Activated CD4-positive, alpha-beta T cell treated with anti-CD3 and anti-CD28 coated beads, Interleukin-2, amount 50 U/mL, for 24 hours (primary cell): ENCODE results near the gene MBTPS1.
A peak's percentile ranks its signal among the peaks of the same experiment; 100 is the strongest.

Source experiments
- DNase-seq, 2 donors: peaks; one replicate each; pipeline ENCODE4 v3.0.0-alpha.2; 2020; ENCODE audit warnings: low read depth in 1 of 2, low spot score in 1 of 2

MBTPS1 gene

DNA sequence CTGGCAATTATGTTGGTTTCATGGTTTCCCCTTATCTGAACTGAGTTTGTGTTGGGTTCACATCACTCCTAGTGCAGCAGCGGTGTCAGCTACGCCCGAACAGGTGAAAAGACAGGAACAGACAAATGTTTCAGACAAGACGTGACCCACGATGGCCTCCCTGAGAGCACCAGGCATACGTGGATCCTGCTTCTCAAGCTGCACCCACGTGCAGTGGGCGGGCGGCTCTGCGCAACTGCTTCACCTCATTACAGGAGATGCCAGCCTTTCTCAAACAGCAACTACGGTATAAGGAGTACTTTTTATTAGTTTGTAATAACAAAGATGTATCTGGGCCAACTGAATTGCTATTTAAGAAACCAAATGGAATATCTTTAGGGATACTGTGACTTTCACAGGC lies 41.4 kb downstream of the MBTPS1 start:
- no peak for DNase-seq

DNA sequence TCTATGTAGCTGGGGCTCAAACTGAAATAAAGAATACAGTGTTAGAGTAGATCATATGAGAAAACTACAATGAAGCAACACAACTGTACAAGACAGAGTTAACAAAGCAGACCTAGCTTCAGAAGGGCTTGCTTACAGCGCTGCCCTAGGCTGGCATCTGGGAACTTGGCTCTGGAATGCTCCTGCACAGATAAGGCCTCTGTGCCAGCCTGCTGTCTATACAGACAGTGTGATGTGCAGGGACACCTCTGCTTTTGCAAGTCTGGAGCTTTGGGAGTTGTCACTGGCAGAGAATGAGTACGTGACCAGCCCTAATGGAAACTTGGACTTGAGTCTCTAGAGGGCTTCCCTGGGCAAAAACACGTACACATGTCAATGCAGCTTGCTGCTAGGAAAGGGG lies 42.0 kb downstream of the MBTPS1 start:
- DNase-seq: no peak

DNA sequence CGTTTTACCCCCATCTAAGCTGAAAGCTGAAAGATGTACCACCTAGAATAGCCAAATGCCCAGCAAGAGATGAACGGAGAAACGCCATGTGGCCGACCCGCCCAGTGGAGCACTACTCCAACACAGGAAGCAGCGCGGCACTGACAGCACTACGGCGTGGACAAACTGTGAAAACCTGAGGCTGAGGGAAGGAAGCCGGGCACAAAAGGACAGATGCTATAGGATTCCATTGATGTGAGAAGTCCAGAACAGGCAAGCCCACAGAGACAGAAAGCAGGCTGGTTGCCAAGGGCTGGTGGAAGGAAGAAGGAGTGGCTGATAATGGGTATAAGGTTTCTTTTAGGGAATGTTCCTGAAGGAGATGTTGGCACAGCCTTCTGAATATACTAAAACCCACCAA lies 44.7 kb downstream of the MBTPS1 start:
- no peak for DNase-seq

DNA sequence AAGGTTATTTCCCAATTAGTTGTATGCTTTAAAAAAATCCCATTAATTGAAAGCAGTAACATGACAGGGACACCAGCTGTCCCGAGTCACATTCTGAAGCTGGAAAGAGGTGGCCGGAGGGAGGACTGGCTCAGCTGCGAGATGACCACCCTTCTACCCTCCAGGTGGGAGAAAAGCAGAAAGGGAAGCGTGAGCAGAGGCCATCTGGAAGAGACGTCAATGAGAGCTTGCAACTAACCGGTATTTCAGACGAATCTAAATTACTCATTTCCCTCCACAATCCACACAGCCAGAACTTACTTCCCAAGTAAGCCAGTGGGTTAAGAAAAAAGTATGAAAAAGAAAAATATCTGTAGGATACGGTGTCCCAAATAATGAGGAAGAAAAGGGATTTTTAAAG lies 45.6 kb downstream of the MBTPS1 start:
- DNase-seq: no peak

DNA sequence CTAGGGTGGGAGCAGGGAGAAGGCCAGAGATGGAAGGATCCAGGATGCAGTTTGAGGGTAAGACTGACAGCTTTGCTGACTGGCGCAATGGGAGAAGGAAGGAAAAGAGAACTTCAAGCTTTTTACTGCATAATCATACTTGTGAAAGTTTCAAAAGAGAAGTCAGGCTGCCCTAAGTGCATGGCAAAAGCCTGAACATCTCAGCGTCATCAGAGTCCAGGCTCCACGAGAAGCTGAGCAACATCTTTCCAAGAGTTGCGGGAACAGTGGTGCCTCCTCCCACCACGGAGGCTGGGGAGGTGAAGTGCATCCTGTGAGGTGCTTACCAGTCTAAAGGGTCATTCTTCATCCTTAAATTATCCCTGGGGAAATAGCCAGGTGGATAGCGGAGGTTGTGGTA lies 47.2 kb downstream of the MBTPS1 start:
- DNase-seq: no peak

DNA sequence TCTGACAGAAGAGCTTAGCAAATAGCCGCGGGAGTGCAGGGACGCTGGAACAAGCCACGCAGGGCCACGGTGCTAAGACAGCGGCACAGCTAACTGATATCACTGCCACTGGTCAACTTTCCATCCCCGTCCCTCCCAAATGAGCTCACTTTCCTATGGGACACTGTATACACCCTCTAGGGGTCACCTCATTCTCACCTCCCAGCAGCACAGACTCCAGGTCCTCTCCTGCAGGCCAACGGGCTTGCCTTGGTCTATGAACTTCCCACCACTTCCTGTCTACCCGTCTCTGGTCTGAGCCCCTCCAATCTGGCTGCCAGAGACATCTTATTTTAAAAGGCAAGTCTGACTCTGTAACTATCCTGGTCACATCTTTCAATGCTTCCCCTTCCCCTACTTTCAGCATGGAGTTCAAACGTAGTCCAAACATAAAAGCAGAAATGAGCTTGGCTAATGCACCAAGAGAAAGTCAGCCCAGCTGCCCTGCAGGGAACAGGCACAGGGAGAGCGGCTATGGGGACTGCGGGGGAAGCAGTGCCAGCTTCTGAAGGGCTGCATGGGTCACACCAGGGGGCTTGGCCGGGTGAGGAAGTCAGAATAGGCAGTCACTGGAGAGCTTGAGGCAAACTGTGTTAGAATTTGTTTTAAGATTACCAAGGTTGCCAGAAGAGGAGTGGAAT lies 47.8 kb downstream of the MBTPS1 start:
- no peak for DNase-seq

DNA sequence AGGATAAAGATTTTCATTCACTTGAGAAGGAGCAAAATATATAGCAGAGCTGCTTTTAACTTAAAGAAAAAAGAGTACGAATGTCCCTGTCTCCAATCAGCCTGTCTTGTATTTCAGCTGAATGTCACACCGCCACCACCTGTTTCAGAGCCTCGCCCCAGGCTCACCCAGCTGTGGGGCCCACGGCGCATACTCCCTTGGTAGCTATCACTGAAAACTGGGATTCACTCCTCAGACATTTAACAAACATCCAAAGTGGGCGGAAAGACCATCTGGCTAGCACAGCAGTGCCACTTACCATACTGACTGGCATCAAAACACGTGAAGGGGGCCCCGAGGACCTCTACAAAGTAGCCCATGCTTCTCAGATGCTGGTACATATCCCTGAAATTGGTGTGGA lies 48.7 kb downstream of the MBTPS1 start:
- DNase-seq: no peak

DNA sequence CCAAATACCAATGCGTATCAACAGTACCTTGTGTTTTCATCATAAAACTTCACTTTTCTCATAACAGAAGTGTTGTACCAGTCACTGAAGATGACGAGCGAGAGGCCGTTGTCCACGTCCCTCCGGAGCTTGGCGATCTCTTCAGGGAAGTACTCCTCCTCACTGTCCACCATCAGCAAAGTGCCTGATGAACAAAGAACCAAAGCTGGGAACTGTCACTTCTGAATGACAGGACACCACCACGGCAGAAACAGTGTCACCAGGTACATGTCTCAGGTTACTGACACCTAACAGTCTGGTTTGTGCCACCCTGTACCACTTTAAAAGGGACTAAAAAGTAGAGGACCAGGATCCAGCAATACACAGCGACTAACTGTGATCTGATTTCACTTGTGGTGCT lies 49.1 kb downstream of the MBTPS1 start:
- DNase-seq: no peak

DNA sequence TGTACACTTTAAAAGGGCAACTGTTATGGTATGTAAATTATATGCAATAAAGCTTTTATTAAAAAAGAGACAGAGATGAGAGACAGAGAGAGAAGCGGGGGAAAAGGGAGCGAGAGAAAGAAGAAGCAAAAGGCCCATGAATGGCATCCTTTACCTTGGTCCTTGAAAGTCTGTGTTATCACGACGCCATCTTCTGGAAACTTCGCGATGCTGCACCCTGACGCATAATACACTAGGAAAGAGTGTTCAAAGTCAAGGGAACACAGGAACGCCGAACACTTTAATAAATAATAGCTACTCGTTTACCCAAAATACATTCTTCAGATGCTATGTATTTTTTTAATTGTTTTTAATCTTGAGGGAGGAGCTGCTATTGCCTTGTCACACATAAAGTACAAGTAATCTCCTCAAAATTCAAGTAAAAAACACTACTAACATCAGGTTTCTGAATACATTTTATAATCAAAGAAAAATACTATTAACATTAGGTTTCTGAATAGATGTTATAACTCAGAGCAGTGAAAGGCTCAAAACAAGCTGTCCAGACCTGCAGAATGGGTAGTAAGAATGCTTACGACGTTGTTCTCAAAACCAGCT lies 51.1 kb downstream of the MBTPS1 start:
- DNase-seq: peak in 1 of 2 donors; percentile 20

DNA sequence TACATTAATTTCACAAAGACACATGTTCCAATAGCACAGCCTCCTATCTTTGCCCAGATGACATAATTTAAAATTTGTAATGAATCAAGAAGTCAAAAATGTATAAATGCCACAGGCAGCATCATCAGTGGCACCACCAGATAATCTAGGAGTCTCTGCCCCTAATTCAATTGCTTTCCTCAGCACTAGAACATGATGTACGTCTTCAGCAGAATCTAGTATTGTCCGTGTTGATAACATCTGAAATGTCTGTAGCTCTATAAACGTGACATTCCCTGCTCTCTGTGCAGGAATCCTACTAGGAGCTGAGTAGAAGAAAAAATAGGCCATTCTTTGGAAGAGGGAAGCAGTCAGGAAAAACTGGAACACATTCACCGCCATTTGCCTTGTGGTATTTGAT lies 52.8 kb downstream of the MBTPS1 start:
- no peak for DNase-seq

DNA sequence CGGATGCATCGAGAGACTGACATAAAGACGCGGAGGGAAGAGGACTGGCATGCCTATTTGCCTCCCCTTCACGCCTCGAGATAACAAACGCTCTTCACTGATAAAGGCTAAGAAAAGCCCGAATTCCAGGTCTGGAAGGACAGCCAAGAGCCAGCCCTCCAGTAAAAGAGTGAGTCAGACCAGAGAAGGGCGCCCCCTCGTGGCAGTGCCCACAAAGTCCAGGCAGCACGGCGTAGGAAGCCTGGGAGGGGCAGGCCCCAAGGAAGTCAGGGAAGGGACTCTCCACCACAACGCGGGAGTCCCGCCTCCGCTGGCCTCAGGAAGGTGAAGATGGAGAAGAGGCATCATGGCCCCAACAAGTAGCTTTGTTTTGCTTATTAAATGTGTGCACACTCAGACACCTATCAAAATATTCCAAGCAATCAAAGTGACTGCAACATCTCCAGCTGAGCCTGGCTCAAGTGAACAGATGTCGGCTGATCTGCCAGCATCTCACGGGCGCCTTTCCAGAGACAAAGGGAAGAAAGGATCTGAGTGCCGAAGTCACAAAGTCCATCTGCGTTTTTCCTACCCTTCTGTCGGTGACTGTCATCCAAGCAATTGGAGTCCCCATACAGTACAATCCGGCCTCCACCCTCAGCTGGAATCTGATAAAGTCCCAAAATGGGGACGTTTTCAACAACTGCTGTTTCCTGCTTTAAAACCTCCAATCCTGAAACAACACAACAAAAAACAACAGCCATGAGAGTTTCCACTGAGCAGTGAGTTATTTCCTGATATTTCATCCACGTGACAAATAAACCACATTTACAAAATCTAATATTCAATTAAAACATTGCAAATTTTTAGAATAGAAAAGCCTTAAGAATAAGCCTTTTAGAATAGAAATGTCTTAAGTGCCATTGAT lies 53.8 kb downstream of the MBTPS1 start:
- DNase-seq: peak; percentile 47 to 50

DNA sequence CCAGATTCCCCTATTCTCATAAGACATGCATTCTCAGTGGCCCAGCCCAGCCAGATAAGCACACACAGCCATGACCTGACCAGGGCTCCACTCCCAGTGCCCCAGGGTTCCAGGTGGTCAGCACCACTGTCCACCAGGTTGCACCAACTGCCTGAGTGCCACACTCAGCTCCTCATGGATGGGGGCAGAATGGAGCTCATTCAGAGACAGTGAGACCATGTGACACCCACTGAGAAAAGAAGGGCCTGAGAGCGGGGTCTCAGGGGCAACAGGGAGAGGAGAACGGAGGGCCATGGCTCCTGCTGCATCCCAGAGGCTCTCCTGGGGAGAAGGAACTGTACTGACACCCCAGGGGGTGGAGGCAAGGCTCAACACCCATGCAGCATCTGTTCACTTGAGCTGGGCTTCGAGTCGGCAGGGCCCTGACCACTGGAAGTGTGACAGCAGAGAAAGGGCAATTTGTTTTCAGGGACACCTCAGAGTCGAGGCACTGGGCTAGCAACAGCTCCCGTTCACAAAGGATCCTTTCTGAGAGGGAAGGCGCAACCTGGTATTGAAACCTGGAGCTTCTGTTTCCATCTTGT lies 55.4 kb downstream of the MBTPS1 start:
- DNase-seq: no peak

DNA sequence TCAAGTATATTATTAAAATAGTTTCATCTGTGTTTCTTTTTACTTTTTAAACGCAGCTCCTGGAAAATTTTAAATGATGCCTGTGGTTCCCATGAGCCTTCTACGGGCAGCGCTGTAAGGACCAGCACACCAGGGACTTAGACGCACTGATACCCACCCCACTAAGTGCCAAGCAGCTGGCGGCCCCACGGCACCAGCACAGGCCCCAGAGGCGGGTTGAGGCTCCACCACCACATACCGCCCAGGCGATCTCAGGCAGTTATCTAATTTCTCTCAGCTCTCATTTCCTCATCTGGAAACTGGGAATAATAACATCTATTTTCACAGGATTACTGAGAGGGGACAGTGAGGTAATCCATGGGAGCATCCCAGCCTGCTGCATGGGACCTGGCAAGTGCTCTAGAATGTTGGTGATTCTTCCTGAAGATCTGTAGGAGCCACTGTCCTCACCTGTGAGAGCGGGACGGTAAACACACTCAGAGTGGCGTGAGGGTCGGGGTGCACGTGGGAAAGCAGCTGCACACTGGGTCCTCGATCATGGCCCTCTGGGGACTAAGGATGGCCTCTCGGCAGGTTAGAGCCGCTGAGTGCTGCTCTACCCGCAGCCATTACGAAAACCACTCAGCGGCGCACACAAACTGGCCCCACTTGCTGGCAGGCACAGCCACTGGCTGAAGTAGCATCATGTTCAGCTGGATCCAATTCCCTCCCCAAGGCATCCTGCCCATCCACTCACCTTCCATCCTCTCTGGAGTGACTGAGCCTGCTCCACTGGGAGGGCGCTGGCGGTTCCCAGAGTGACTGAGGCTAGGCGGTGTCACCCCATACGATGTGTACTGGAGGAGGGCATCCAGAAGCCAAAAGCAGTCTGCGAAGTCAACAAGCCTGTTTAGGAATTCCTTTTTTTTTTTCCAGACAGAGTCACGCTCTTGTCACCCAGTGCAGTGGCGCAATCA lies 56.5 kb downstream of the MBTPS1 start:
- DNase-seq: no peak

DNA sequence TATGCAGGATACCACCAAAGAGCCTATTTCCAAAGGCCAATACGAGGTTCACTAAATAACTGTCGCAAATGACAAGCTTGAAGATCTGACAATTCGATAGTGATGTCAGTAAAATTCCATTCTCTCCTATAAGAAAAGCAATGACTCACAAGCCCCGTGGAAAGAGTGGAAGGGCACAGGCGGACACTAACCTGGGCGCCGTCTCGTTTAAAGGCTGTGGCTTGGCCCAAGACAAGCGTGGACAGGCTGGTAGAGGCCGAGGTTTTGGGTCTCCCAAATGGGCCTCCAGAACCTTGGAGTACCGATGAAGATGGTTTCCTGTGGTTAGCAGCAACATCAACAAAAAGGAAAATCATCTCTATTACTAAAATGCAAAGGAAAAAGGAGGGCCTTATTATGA lies 57.6 kb downstream of the MBTPS1 start:
- no peak for DNase-seq

DNA sequence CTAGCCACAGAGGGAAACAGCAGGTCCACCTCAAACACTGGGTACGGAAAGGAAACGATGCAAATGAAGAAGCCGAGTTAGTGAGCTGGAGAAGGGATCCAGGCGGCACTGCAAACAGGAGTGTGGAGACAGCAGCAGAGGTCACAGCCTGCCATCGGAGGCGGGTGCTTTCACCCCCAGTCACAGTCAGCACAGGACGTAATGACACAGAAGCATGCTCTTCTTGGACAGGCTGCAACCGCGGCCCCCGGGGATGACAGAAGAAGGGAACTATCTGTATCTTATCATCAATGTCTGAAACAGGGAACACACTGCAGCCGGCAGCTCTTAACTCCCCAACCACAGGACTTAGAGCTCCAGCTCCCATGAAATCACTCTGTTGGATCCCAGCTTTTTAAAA lies 58.1 kb downstream of the MBTPS1 start:
- DNase-seq: no peak

DNA sequence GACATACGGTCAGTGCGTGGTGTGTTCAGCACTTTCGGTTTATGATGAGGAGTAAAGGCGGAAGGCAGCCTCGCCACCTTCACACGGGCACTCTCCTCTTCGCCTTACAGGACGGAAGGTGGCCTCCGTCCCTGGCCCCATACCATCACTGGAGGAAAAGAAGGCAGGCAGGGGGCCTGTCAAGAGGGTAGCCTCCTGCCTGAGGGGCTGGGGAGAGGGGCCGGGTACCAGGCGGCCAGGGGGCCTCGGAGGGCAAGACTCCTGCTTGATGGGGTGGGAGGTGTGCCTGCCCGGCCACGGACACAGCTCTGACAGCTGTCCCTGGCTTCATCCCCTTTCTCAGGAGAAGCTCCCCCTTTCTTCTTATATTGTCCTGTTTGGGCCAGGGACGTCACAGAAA lies 58.5 kb downstream of the MBTPS1 start:
- DNase-seq: no peak

DNA sequence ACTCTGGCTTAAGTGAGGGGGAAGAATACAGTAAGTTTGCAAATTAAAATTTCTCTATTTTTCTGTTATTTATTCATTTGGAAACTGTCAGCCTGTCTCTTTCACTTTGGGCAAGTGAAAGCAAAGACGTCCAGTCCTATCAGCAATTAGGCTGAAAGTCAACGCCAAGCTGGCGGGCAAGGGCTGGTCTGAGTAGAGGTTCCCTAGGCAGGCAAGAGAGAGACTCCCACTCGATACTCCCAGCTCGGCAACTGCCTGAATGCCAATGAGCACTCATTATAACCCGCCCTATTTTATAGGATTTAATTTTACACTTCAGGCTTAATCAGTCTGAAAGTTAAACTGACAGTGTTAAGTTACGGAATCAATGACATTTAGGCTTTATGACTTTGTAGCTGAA lies 59.8 kb downstream of the MBTPS1 start:
- DNase-seq: no peak

DNA sequence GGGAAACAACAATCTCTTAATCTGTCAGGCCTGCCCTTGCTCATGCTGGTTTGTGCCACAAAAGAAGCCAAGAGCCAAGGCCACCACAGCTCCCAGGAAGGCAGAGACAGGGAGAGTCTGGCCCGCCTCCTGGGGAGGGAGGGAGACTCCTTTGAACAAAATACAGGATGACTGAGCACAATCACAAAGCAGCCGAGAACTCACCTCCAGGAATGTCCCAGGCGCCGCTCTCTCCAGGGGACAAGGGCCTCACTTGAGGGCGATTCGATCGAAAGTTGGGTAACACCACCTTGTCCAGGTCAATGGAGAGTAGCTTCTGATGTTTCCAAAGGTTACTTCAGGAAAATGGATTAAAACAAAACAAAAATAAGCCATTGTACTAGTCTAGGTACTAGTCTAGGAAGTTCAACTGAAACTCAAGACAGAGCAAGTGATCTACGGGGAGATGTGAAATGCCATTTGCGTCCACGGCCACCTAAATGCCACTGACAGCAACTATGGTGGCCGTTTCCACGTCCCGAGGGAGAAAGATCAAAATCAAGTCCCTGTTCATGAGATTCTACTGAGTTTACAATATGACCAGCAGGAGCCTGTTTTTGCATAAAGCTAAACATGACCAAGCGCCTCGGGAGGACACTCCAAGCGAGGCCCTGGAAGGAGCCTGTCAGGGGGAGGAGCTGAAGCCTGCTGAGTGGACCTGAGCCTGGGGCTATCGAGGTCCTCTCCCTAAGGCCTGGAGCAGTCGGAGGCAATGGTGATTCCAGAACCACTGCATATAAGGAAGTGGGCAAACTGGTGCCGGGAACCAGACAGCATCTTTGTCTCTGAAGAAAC lies 60.7 kb downstream of the MBTPS1 start:
- DNase-seq: no peak

DNA sequence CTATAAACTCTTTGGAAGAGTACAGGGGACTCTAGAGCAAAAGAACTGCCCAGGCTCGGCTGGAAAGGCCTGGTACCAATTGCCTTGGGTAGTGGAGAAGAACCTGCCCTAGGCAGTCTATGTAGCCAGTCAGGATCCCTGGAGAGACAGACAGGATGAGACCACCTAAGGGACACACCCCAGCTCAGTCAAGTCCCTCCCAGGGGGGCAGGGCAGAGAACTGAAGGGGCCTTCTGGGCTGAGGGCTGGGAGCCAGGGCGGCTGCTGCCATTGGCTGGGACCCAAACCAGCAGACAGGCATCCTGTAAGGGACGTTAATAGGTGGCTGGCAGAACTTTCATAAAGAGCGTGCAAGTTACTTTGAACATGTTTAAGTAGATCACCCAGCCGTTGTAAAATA lies 61.4 kb downstream of the MBTPS1 start:
- no peak for DNase-seq

DNA sequence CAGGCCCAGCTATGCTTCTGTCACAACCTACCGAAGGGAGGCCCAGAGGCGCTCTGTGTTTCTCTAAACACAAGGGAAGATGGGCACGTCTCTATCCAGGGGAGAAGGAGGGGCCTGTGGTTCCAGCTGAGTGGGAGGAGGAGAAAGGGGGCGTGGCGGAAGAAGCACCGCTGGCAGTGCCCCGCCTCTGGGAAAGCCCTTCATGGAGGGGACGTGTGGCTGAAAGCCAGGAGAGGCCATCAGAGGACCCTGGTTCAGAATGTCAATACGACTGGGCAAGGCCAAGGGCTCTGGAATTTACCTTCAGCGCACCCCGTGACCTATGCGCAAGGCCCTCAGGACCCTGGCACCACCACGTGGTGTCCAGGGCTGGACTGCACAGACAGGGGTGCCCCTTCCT lies 61.8 kb downstream of the MBTPS1 start:
- no peak for DNase-seq
